ENCODE results near the gene C9orf72.
"Not testable (repeated sequence)": the region's sequence is repeated elsewhere in the genome, so short reads cannot be mapped to it uniquely, and the experiment has no call there.

GRCh38 chr9:27612036-27612435 lies 38.8 kb upstream of the C9orf72 start:
- not testable (repeated sequence) for TF ChIP-seq TARDBP (IDR thresholded peaks at IDR 0.05); FOXA1 (IDR thresholded peaks at IDR 0.05); SP1 (IDR thresholded peaks at IDR 0.05); L3MBTL2 (conservative IDR thresholded peaks at IDR 0.05); FOXM1 (IDR thresholded peaks at IDR 0.05; ENCODE audit: borderline replicate concordance); SUZ12 (IDR thresholded peaks at IDR 0.05); NFRKB (IDR thresholded peaks at IDR 0.05); ELF4 (IDR thresholded peaks at IDR 0.05)

All from HEK293T (cell line).